ENCODE results near the gene ANKRD31.

DNA sequence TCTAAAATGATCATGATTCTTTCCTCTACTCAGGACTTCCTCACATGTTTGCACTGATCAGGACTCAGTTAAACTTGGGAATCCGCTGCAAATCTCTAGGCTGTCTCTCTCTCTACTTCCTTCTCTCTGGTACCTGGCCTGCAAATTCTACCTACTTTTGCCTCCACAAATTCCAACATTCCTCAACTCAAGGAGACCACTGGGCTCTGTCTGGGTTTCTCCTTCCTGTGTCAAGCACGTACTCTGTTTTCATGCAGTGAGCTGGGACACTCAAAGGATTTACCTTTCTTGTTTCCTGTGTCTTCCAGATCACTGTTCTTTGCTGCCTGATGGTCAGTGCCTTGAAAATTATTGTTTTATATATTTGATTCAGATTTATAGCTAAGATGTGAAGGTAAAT lies 45.9 kb upstream of the ANKRD31 start:
- TF ChIP-seq, protein P1, sequence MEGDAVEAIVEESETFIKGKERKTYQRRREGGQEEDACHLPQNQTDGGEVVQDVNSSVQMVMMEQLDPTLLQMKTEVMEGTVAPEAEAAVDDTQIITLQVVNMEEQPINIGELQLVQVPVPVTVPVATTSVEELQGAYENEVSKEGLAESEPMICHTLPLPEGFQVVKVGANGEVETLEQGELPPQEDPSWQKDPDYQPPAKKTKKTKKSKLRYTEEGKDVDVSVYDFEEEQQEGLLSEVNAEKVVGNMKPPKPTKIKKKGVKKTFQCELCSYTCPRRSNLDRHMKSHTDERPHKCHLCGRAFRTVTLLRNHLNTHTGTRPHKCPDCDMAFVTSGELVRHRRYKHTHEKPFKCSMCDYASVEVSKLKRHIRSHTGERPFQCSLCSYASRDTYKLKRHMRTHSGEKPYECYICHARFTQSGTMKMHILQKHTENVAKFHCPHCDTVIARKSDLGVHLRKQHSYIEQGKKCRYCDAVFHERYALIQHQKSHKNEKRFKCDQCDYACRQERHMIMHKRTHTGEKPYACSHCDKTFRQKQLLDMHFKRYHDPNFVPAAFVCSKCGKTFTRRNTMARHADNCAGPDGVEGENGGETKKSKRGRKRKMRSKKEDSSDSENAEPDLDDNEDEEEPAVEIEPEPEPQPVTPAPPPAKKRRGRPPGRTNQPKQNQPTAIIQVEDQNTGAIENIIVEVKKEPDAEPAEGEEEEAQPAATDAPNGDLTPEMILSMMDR (IDR thresholded peaks at IDR 0.05), result no peak
- TF ChIP-seq POLR2A (IDR thresholded peaks at IDR 0.05; ENCODE audit: low read depth), result no peak
- TF ChIP-seq EP300 (IDR thresholded peaks at IDR 0.05), result no peak

Measured in esophagus muscularis mucosa (tissue), 4 donors.